Activated CD4-positive, alpha-beta T cell treated with anti-CD3 and anti-CD28 coated beads, Interleukin-2, amount 10 ng/mL, durations not matched to agents 7 days and 5 days (primary cell): Measurements from ENCODE around the gene TEDC2. TPM values are rescaled to one million over a fixed set of nuclear protein-coding genes. Genes with fewer than 3 reads are reported as not detected.
"Not testable (repeated sequence)": the region's sequence is repeated elsewhere in the genome, so short reads cannot be mapped to it uniquely, and the experiment has no call there.

Experiments
- CTCF ChIA-PET: fragments of 350-600 bp; sonication (Branson Sonifier 250); formaldehyde crosslinking; loops from one replicate; lab custom pipeline; 2021; ENCODE audit warnings: antibody characterized with exemption; lab: Charles Lee
- POLR2A ChIA-PET: fragments of 350-600 bp; sonication (Branson Sonifier 250); formaldehyde crosslinking; loops from one replicate; lab custom pipeline; 2021; ENCODE audit warnings: antibody characterized with exemption; lab: Charles Lee
- DNase-seq: peaks from one replicate; pipeline ENCODE4 v3.0.0-alpha.2; 2020
- H3K27ac Mint-ChIP-seq: one replicate; pipeline ENCODE4 v1.8.0; 2021; ENCODE audit warnings: mild to moderate bottlenecking, moderate library complexity, mixed read lengths
- H3K27me3 Mint-ChIP-seq: one replicate; pipeline ENCODE4 v1.8.0; 2021; ENCODE audit warnings: mixed read lengths
- H3K36me3 Mint-ChIP-seq: one replicate; pipeline ENCODE4 v1.8.0; 2021; ENCODE audit warnings: low read depth, mixed read lengths
- H3K4me1 Mint-ChIP-seq: one replicate; pipeline ENCODE4 v1.8.0; 2021; ENCODE audit warnings: mixed read lengths
- H3K4me3 Mint-ChIP-seq: one replicate; pipeline ENCODE4 v1.8.0; 2021; ENCODE audit warnings: mild to moderate bottlenecking, moderate library complexity, mixed read lengths
- H3K9me3 Mint-ChIP-seq: one replicate; pipeline ENCODE4 v1.8.0; 2021; ENCODE audit warnings: mixed read lengths
- total RNA-seq, 2 experiments: library from RNA; stranded (reverse); gene quantifications; one replicate each; pipeline ENCODE4 v1.2.3, GENCODE V29; 2021

TEDC2 gene
- total RNA-seq, 2 experiments from 2014 or later, result 15.5 to 21.4 TPM

- Mint-ChIP-seq H3K9me3 (no peaks in the 10 kb centered on the region), H3K27me3 (peaks cover 13% of the 10 kb centered on the region), H3K4me1 (peaks cover 9% of the 10 kb centered on the region), H3K4me3 (peak overlapping the region; percentile 53), H3K27ac (no peak overlapping the region), H3K36me3 (no peaks in the 10 kb centered on the region)
- DNase-seq, result no peak
- ChIA-PET CTCF (interaction anchor here (1.5 to 1.9 kb wide), 3 partner anchors 8 to 12 kb away, joined by 3 to 6 read pairs (median 4); no protein-coding TSS in a partner anchor), POLR2A (no interaction called here)
Measured at GRCh38 chr16:2476741-2477140, 16.8 kb downstream of the TEDC2 start.

- Mint-ChIP-seq H3K36me3 (no peaks in the 10 kb centered on the region), H3K4me3 (no peak overlapping the region), H3K27me3 (peaks cover 13% of the 10 kb centered on the region), H3K4me1 (peaks cover 9% of the 10 kb centered on the region), H3K9me3 (no peaks in the 10 kb centered on the region), H3K27ac (no peak overlapping the region)
- ChIA-PET POLR2A (no interaction called here), CTCF (interaction anchor here (1.0 to 2.0 kb wide), 5 partner anchors 9 to 24 kb away, joined by 3 to 6 read pairs (median 4); no protein-coding TSS in a partner anchor)
- DNase-seq, result no peak
Measured at GRCh38 chr16:2477327-2477726, 17.4 kb downstream of the TEDC2 start.

GRCh38 chr16:2478279-2478678 is 18.4 kb downstream of the TEDC2 start:
- H3K9me3 Mint-ChIP-seq, result no peaks in the 10 kb centered on the region

GRCh38 chr16:2479996-2480395 is 20.1 kb downstream of the TEDC2 start:
- H3K27ac Mint-ChIP-seq, H3K4me1 Mint-ChIP-seq, H3K36me3 Mint-ChIP-seq, POLR2A ChIA-PET, H3K27me3 Mint-ChIP-seq, H3K4me3 Mint-ChIP-seq, CTCF ChIA-PET, H3K9me3 Mint-ChIP-seq, DNase-seq: not testable (repeated sequence)

More at GRCh38 chr16:2478279-2478678, 18.4 kb downstream of the TEDC2 start:
- DNase-seq, result no peak
- peaks cover 9% of the 10 kb centered on the region for H3K4me1 Mint-ChIP-seq
- CTCF ChIA-PET, result interaction anchor here (1.0 to 2.0 kb wide), 5 partner anchors 8 to 23 kb away, joined by 3 to 6 read pairs (median 4); no protein-coding TSS in a partner anchor
- H3K27ac Mint-ChIP-seq, result no peak overlapping the region
- H3K27me3 Mint-ChIP-seq, result peaks cover 7% of the 10 kb centered on the region
- H3K4me3 Mint-ChIP-seq, result no peak overlapping the region
- H3K36me3 Mint-ChIP-seq, result no peaks in the 10 kb centered on the region
- POLR2A ChIA-PET, result no interaction called here

DNA sequence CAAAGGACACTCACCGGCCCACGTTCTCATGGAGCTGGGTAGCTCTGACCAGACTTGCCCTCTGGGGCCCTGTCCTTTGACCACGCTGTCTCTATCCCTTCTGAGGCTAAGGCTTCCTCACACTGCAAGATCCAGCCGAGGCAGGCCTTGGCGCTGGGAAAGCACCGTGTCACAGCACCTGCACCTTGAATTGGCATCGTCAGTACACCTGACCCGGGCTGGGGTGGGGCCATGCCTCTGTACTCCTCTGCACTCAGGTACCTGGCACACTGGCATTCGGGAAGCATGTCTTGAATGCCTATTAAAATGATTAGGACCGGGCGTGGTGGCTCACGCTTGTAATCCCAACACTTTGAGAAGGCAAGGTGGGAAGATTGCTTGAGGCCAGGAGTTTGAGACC is 21.0 kb downstream of the TEDC2 start:
- Mint-ChIP-seq H3K9me3 (no peaks in the 10 kb centered on the region), H3K27ac (no peak overlapping the region), H3K27me3 (peaks cover 5% of the 10 kb centered on the region), H3K4me1 (peaks cover 7% of the 10 kb centered on the region), H3K36me3 (no peaks in the 10 kb centered on the region), H3K4me3 (no peak overlapping the region)
- ChIA-PET POLR2A (no interaction called here), CTCF (no interaction called here)
- DNase-seq, result no peak

- Mint-ChIP-seq H3K27ac (no peak overlapping the region), H3K27me3 (peaks cover 3% of the 10 kb centered on the region), H3K4me1 (peaks cover 2% of the 10 kb centered on the region), H3K36me3 (no peaks in the 10 kb centered on the region), H3K9me3 (no peaks in the 10 kb centered on the region), H3K4me3 (no peak overlapping the region)
- DNase-seq, result no peak
- ChIA-PET POLR2A (no interaction called here), CTCF (interaction anchor here (0.5 to 1.1 kb wide), 2 partner anchors 88 to 287 kb away, joined by 3 to 4 read pairs; no protein-coding TSS in a partner anchor)
Measured at GRCh38 chr16:2481676-2482075, 21.8 kb downstream of the TEDC2 start.

DNA sequence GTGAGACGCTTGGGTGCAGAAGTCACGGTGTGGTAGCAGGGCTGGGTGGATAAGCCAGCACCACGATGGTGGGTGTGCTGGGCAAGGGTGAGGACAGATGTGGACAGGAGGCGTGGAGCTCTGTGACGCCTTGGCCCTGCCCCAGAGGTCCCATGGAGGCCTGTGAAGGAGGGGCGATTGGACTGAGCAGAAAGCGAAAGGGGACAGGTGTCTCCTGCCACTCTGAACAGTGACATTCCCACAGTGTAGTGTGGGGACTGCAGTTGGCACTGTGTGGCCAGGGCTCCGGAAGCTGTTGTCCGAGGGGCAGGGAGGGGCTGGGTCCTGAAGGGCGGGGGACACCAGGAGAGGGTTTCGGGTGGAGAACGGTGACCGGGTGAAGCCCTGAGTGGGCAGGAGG is 22.3 kb downstream of the TEDC2 start:
- Mint-ChIP-seq H3K36me3 (no peaks in the 10 kb centered on the region), H3K27me3 (no peaks in the 10 kb centered on the region), H3K9me3 (no peaks in the 10 kb centered on the region), H3K4me3 (no peak overlapping the region), H3K4me1 (peaks cover 8% of the 10 kb centered on the region), H3K27ac (no peak overlapping the region)
- ChIA-PET POLR2A (no interaction called here), CTCF (interaction anchor here (0.5 to 1.1 kb wide), 2 partner anchors 89 to 287 kb away, joined by 3 to 4 read pairs; no protein-coding TSS in a partner anchor)
- no peak for DNase-seq

DNA sequence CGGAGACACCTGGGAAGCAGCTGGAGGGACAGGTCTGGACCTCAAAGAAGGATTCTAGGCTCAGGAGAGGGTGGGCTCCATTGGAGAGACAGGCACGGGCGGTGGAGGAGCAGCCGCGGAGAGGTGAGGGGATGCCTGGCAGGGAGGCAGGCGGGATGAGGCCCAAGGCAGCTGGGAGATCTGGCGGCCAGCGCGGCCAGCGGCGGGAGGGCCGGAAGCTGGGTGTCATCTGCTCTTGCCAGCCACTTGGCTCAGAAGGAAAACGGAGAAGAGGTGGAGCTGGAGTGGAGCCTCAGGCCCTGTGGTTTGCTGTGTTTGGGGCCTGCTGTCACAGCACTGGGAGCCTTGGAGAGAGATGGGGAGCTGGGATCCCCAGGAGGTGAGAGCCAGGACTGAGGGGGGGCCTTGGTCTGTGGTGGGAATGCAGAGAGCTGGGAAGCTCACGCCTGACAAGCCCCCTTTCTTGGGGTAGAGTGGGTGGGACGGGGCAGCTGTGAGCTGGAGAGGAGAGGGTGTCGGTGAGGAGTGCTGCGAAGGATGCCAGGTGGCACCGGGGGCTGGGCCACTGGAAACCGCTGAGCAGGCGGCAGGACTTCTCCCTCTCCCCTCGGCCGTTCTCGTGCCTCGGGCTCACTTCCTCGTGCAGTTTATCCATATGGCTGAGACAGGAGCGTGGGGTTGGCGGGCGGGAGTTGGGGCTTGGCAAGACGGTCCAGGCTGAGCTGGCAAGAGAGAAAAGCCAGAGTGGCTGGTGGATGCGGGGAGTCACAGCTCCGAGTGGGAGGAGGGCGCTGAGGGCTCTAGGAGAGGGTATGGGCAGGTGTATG is 23.0 kb downstream of the TEDC2 start:
- Mint-ChIP-seq H3K27ac (no peak overlapping the region), H3K27me3 (no peaks in the 10 kb centered on the region), H3K4me3 (no peak overlapping the region), H3K9me3 (no peaks in the 10 kb centered on the region), H3K36me3 (no peaks in the 10 kb centered on the region), H3K4me1 (peaks cover 13% of the 10 kb centered on the region)
- POLR2A ChIA-PET, result no interaction called here
- DNase-seq, result no peak
- CTCF ChIA-PET, result interaction anchor here (0.8 to 1.3 kb wide), 3 partner anchors 9 to 209 kb away, joined by 3 read pairs; partner anchors contain the start of gene TEDC2

DNA sequence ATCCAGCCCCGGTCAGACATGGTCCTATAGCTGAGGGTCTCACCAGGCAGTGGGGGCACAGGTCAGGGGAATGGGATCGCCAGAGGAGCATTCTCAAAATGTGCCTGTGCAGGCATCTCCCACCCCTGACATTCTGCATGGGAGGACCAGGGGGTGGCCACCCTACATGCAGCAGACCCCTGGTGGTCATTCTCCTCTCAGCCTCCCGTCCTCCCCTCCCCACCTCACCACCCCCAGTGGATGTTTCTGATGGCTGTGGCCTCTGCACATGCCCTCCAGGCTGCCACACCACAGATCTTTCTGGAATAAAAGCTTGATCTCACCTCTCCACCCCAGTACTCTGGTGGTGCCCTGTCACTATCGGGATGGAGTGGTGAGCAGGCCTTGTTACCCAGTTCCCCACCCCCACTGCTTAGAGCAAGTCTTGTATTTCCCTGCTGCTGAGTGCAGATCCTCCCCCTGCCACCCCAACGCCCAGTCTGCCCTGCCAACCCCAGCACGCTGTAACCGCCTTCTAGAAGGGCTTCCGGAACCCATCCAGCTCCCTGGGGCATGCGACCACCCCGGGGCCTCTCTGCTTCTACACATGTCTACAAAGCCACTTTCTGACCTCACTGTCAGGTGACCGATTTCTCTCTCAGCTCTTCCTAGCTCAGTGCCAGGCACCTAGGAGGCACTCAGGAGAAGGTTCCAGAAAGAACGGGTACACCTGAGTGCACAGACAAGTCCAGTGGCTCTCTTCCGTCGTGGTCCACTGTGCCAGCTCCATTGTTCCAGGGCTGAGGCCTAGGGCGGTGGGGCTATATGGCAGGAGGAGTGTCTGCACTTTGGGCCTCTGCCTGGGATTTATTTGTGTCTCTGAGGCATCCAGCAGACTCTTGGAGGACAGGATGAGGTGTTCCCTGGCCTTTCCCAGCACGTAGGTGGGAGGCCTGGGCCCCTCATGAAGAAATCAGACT is 24.3 kb downstream of the TEDC2 start:
- Mint-ChIP-seq H3K4me3 (no peak overlapping the region), H3K36me3 (no peaks in the 10 kb centered on the region), H3K27ac (no peak overlapping the region), H3K4me1 (peaks cover 15% of the 10 kb centered on the region), H3K27me3 (no peaks in the 10 kb centered on the region), H3K9me3 (no peaks in the 10 kb centered on the region)
- CTCF ChIA-PET, result interaction anchor here (1.1 to 1.3 kb wide), 2 partner anchors 24 to 210 kb away, joined by 3 read pairs; partner anchors contain the start of gene TEDC2
- POLR2A ChIA-PET, result no interaction called here
- DNase-seq, result no peak

DNA sequence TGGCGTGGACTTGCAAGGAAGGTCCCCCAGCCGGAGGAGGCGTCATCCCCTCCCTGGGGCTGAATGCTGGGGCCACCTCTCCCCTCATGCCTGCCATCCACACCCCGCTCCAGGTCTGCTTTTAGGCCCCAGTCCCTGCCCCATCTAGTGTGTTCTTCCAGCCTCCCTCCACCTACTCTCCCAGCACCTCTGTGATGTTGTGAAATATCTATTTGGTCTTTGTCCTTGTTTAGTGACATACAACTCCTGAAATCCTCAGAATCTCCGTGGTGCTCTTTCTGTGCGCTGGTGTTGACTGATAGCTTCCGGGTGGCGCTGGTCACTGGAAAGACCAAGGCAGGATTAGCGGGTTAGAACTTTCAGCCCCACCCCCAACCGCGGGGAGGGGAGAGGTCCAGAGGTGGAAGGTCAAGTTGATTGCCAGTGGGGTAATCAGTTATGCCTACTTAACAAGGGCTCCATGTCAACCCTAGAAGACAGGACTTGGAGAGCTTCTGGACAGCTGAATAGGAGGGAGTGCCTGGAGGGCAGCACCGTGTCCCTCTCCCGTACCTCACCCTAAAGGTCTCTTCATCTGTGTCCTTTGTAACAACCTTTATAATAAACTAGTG is 25.1 kb downstream of the TEDC2 start:
- ChIA-PET CTCF (interaction anchor here (0.9 to 1.5 kb wide), 2 partner anchors 13 to 128 kb away, joined by 3 read pairs; no protein-coding TSS in a partner anchor), POLR2A (interaction anchor here (0.6 to 0.9 kb wide), 2 partner anchors 360 to 520 kb away, joined by 3 read pairs; partner anchors contain the start of gene RPS2)
- H3K27me3 Mint-ChIP-seq, result no peaks in the 10 kb centered on the region
- H3K36me3 Mint-ChIP-seq, result no peaks in the 10 kb centered on the region
- no peak overlapping the region for H3K4me3 Mint-ChIP-seq
- no peak overlapping the region for H3K27ac Mint-ChIP-seq
- peaks cover 15% of the 10 kb centered on the region for H3K4me1 Mint-ChIP-seq
- DNase-seq, result no peak
- H3K9me3 Mint-ChIP-seq, result no peaks in the 10 kb centered on the region

- POLR2A ChIA-PET, result interaction anchor here (0.5 to 0.9 kb wide), 3 partner anchors 194 to 521 kb away, joined by 3 read pairs; partner anchors contain the start of gene RPS2
- H3K9me3 Mint-ChIP-seq, result no peaks in the 10 kb centered on the region
- no peaks in the 10 kb centered on the region for H3K27me3 Mint-ChIP-seq
- H3K4me3 Mint-ChIP-seq, result no peak overlapping the region
- DNase-seq, result no peak
- H3K27ac Mint-ChIP-seq, result no peak overlapping the region
- CTCF ChIA-PET, result interaction anchor here (0.9 to 1.5 kb wide), 6 partner anchors 8 to 217 kb away, joined by 3 to 4 read pairs (median 3); partner anchors contain the start of gene AMDHD2
- peaks cover 15% of the 10 kb centered on the region for H3K4me1 Mint-ChIP-seq
- H3K36me3 Mint-ChIP-seq, result no peaks in the 10 kb centered on the region
Measured at GRCh38 chr16:2485811-2486507, 26.1 kb downstream of the TEDC2 start.
